ENCODE data around the gene SMARCC2.
"Not testable (repeated sequence)": the region's sequence is repeated elsewhere in the genome, so short reads cannot be mapped to it uniquely, and the experiment has no call there.

Gene SMARCC2

DNA sequence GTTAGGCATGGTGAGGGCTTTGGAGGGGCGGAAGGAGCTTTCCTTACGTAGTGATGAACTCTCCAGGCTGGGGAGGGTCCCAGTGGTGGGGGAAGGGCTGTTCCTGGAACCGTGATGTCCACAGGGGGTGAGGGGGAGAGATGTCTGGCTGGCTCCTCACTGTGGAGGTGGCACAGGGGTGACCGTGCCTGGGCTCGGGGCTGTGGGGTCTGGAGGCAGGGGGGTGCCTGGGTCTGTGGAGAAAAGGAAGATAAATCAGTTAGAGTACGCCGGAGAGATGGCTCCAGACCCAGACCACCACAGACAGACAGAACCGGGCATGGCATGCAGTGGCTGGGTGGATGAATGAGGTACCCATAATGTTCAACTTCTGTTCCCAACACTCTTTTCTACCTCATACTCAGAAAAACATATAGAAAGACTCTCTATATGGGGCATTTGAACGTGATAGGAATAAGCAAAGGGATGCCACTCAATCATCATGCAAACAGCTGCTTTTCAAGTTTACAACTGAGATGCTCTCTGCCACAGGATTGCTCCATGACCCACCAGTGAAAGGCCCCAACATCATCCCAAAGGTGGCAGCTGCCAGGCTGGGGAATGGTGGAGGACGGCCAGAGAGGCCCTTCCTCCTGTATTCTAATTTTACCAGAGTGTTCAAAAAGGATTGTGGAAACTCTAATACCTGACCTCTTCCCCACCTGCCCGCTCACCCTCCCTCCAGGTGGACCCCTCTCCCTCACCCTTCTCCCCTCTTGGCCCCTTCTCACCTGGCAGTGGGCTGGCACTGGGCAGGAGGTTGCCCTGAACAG is 25.5 kb downstream of the SMARCC2 start:
- no peak for DNase-seq (ENCODE audit: low spot score)

DNA sequence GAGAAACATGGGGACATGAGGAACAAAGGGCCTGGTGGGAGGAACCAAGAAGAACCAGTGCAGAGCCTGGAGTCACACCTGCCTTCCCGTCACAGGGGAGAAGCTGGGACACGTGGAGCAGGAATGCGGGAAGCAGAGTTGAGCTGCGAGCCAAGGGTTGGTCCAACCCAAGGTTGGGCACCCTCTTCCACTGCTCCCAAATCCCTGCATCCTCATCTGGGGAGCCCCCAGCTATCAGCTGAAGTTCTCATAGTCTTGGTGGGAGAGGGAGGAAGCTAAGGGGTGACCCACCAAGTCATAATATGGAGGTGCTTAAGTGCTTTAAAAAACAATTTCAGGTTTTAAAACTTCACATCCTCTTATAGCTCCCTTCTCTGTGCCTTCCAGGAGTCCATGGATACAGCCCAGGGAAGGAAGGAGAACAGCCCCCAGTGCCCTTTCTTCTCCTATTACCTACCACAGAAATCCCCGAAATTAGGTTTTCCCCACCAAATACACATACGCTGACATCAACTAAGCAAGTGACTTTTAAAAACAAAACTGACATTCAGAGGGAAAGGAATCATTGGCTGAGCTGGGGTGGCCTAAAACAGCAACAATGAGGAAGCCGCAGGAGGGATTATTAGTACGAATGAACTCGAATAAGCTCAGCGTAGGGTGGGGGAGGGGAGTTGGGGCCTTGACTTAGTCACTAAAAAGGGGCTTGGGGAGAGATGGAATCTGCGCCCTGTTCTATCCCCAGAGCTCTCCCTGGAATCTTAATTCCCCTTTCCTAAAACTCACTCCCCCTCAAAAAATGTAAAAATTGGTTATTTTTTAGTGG is 26.6 kb downstream of the SMARCC2 start:
- DNase-seq (ENCODE audit: low spot score), result no peak

DNA sequence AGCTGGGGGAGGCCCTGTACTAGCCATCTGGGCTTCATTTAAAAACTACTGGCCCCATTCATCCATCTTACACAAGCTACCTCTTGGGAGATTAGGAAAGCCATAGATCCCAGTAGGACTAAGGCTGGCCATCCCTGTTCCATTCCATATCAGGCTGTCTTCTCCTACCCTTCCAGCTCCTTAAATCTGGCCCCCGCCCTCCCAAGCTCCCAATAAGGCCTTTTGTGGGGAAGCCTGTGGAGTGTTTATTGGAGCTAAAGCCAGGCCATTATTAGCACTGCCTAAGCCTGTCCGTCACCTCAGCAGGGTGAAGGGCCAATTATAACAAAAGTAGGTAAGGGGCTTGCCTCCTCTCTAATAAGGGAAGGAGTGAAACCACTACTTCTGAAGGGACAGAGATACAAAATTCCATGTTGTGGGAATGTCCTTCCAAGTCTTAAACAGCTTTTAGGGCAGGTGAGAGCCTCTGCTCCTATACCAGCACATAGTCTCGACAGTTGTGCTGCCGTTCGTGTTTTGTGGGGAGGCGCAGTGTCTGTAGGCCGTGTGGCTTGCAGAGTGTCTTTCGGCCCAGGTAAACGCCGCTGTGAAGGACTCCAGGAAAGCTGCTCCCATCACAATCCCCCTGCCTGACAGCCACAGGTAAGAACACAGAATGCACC is 27.5 kb downstream of the SMARCC2 start:
- no peak for DNase-seq (ENCODE audit: low spot score)

DNA sequence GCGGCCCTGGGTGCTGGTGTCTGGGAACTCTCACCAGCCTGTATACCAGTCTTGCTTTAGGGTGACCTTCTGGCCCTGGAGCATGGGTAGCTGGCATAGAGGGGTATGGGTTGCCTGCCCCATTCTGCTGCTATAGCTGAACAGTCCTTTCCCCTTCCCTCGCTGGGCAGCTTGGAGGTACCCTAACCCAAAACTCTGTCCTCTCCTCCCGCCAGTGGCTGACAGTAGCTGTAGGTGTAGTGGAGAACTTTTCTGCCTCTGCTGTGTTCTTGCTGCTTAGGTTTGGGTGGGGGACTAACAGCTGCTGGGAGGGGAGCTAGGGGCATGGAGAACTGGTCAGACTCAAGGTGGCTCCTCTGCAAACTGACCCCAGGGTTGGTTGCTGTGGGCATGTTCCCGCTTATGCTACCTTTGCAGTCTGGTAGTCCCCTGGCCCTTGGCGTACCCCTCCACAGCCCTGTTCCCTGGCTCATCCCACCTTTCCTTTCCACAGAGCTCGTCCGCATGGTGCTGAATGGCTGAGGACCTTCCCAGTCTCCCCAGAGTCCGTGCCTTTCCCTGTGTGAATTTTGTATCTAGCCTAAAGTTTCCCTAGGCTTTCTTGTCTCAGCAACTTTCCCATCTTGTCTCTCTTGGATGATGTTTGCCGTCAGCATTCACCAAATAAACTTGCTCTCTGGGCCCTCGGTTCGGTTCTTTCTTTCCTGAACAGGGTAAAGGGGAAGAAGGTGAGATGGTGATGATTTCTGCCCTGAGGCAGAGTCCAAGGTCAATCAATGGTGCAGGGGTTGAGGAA is 28.2 kb downstream of the SMARCC2 start:
- no peak for DNase-seq (ENCODE audit: low spot score)

DNA sequence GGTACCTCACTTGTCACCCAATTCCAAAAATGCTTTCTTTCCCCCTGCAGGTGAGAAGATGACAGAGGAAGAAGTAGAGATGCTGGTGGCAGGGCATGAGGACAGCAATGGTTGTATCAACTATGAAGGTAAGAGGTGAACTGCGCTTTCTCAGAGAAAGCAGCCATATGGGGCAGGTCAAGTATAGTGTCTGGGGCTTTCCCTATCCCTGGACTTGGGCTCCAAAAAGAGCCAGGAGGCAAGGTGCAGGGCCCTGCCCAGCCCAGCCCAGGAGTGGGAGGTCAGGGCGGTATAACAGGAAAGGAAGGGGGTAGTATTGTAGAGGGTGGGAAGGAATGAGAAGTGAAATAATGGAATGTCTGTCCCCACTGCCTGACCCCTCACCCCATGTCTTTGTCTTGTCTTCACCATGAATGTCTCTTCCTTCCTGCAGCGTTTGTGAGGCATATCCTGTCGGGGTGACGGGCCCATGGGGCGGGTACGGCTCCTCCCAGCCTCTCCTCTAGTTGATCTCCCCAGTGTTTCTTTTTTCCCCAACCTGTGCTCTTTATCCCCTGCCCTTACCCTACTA is 29.0 kb downstream of the SMARCC2 start:
- DNase-seq (ENCODE audit: low spot score), result peak; percentile 74

DNA sequence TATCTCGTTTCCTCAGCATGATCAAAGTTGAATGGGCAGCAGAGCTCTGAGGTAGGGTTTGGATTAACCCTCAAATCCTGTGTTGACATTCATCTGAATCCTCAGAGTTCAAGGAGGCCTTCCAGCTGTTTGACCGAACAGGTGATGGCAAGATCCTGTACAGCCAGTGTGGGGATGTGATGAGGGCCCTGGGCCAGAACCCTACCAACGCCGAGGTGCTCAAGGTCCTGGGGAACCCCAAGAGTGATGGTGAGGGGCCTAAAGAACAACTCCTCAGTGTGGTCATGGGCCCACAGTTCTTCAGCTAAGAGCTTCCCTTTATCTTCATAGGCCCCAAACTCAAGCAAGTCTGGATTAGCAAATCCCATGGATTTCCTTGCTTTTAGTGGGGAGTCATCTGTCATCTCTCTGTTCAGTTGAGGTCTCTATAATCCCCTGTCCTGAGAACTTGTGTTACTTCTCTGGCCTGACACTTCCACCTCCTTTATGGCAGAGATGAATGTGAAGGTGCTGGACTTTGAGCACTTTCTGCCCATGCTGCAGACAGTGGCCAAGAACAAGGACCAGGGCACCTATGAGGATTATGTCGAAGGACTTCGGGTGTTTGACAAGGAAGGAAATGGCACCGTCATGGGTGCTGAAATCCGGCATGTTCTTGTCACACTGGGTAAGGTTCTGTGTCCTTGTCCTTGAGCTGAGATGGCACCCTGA is 29.6 kb downstream of the SMARCC2 start:
- DNase-seq (ENCODE audit: low spot score), result no peak

DNA sequence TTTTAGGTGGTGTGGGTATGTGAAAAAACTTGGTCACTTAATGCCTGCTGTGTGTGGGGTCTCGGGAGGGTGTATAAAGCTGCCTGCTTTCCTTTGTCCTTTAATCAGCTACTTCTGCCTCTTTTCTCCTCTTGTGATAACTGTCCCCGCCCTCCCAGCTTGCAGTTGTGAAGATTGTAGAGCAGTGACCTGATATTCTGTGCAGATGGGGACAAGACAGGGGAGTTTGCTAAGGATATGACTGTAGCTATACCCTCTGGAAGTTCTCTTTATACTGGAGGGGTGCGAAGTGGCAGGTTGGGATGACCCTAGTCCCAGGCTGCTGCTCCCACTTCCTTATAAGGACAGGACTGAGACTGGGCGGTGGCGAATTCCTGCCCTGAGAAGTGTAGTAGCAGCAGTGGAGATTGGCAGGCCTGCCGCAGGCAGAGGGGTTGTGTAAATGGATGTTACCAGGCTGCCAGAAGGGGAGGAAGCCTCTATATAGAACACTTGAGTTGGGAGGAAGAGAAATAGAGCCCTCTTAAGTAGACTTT is 30.3 kb downstream of the SMARCC2 start:
- DNase-seq (ENCODE audit: low spot score), result peak; percentile 43

DNA sequence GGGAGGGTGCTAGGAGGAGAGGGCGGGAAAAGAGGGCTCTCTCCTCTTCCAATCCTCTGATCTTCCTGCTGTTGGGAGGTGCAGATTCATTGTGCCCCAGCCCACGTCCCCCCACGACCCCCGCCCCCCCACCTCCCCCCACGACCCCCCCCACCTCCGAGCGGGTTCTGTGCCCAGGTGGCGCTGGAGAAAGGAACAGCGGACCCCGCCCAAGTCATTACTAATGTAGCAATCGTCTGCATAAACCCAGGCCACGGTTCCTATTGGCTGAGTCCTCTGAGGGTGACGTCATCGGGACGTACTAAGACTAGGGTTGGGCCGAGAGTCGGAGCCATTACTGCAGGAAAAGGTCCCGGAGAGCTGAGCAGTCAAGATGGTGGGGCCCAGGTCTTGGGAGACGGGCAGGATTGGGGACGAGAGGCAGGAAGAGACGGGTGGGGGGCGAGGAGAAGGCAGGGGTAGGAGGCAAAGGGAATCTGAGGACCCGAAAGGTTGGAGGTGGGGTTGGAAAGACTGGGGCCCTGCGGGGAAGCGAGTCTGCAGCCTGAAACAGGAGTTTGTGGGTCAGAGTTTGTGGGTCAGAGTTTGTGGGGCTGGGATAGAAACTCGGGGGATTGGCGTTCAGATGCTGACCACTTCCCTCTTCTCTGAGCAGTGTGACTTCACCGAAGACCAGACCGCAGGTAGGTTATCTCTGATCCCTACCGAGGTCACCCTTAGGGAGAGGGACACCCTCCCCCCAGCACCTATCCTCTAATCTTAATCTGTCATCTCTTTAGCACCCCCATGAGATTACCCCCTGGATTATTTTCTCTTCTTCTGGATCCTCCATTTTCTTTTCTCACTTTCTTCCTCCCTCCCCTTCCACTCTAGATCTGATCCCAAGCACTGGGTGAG is 31.0 kb downstream of the SMARCC2 start, which contains the start of gene MYL6:
TSS of gene MYL6 (plus strand) at position 331 of the 897 bp plus-strand sequence. CDS start at position 374, 43 bp downstream.
- DNase-seq (ENCODE audit: low spot score), result peak; percentile 98

DNA sequence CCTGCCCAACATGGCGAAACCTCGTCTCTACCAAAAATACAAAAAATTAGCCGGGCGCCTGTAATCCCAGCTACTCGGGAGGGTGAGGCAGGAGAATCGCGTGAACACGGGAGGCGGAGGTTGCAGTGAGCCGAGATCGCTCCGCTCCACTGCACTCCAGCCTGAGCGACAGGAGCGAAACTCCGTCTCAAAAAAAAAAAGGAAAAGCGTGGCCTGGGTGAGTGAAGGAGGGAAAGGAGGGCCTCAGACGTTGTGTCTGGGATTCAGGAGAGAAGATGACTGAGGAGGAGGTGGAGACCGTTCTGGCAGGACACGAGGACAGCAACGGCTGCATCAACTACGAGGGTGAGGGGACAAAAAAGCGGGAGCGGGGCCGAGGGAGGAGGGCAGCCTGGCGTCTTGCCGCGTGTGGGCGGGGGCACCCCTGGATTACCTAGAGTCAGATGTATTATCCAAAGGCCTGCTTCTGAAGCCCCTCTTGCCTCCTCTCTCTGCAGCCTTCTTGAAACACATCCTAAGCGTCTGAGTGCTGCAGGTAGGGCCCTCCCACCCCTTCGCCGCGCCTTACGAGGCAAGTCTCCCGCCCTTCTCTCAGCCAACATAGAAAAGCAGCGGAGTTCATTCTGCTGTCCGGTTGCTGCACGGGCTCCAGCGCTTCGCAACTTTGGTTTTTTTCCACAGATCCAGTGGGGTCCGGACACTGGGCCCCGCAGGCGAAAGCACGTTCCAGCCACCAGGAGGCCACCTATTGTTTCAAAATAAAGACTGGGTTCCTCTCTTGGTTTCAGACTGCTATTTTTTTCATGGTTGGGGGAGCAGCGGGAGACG is 31.9 kb downstream of the SMARCC2 start:
- DNase-seq (ENCODE audit: low spot score), result peak; percentile 55

DNA sequence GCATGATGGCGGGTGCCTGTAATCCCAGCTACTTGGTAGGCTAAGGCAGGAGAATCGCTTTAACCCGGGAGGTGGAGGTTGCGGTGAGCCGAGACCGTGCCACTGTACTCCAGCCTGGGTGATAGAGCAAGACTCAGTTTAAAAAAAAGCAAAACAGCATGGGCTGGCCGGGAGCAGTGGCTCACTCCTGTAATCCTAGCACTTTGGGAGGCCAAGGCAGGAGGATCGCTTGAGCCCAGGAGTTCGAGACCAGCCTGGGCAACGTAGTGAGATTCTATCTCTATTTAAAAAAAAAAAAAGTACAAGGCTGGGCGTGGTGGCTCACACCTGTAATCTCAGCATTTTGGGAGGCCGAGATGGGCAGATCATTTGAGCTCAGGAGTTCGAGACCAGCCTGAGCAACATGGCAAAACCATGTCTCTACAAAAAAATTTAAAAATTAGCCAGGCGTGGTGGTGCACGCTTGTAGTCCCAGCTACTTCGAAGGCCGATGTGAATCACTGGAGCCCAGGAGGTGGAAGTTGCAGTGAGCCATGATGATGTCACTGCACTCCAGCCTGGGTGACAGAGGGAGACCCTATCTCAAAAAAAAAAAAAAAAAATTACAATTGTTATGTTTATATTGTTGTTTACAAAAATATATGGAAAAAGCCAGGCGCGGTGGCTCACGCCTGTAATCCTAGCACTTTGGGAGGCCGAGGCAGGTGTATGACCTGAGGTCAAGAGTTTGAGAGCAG is 32.7 kb downstream of the SMARCC2 start:
- not testable (repeated sequence) for DNase-seq (ENCODE audit: low spot score)

DNA sequence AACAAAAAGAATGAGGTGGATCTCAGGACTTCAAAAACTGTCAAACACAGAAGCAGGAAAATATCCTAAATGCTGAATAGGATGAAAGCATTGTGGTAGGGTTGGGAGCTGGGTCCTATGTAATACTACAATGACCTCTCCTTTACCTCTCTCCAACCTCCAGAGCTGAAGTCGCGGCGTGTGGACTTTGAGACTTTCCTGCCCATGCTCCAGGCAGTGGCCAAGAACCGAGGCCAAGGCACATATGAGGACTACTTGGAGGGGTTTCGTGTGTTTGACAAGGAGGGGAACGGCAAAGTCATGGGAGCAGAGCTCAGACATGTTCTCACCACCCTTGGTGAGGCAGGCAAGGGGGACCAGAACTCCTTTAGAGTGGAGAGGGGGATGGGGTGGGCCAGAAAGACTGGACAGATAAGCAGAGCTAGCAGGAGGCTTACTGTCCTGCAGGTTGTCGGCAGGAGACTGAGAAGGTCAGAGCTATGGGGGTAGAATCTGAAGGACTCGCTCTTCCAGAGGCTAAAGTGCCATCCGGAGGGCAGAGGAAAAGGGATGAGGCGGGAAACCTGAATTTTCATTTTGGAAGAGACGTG is 33.9 kb downstream of the SMARCC2 start:
- no peak for DNase-seq (ENCODE audit: low spot score)

DNA sequence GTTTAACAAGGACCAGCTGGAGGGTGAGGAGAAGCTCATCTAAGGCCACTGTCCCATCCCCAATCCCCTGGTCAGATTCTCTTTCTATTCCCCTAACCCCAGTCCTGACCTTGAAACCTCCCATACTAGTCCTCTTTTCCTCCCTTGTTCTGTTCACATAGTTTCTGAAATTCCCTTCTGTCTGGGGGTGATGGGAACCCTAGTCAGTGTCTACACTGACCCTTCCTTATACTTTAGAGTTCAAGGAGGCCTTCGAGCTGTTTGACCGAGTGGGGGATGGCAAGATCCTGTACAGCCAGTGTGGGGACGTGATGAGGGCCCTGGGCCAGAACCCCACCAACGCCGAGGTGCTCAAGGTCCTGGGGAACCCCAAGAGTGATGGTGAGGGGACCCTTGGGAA is 34.5 kb downstream of the SMARCC2 start:
- no peak for DNase-seq (ENCODE audit: low spot score)

DNA sequence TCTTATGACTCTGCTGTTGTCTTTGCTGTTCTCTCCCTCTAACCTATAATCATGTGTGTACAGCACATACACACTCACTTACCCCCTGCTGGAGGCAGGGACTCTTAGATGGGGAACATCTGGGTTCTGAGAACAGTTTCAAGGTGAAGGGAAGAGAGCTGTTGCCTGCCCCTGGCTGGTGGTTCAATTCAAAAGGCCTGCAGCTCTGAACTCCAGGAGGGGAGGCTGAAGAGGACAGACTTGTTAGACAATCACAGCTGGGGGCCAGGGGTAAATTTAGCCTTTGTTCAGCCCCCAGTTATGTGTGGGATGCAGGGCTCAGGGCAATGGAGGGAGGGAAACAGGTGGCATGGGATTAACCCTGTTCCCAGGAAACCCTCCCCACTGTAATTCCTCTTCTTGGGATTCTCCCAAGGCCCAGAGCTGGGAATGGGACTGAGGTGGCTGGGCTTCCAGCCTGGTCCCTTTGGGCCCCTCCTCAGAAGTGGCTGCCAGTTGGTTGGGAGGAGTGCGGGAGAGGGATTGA is 35.0 kb downstream of the SMARCC2 start:
- no peak for DNase-seq (ENCODE audit: low spot score)

DNA sequence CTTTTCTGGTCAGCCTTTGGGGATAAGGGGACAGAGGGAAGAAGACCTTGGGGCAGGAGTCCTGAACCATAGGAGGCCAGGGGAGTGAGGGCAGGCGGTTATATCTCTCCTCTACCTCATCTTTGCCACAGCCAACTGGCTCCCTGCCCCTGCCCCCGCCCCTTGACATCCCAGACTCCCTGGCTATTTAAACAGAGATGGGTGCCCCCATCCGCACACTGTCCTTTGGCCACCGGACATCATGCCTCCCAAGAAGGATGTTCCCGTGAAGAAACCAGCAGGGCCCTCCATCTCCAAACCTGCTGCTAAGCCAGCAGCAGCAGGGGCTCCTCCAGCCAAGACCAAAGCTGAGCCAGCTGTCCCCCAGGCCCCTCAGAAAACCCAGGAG is 35.6 kb downstream of the SMARCC2 start:
- no peak for DNase-seq (ENCODE audit: low spot score)

DNA sequence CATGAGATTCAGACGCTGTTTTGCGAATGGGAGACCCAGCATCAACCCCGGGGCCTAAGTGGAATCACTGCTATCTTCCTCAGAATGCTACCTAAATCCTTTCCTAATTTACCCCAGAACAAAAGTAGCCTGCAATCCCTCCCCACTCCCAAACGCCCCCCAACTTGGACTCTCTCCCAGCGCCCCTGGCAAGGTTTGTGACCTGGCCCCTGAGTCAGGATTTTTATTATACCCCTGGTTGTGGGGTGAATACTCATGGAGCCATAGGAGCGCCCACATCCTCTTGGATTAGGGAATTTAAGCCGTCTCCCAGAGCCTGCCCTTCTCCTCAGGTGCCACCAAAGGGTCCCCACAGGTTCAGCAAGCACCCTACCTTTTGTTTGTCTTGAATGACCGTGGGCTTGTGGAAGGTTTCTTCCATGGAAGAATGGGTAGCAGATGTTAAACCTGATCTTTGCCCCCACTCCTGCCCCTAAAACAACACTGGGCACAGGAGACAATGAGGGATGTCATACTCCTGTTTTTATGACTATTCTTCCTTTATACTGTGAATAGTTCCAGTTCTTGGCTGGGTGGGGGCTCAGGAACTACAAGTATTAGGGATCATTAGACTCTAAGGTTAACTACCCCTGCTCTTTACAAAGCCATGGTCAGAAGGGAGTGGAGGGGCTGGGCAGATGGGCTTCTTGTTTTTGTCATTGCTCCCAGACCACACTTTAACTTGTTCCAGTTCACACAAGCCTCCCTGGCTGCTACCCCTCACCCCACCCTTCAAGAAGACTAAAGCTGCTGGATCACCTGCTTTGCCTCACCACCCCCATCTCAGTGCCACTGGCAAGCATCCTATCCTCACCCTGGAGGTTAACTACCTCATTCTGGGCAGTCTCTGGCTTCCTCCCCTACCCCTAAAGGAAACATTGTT is 36.3 kb downstream of the SMARCC2 start:
- no peak for DNase-seq (ENCODE audit: low spot score)

DNA sequence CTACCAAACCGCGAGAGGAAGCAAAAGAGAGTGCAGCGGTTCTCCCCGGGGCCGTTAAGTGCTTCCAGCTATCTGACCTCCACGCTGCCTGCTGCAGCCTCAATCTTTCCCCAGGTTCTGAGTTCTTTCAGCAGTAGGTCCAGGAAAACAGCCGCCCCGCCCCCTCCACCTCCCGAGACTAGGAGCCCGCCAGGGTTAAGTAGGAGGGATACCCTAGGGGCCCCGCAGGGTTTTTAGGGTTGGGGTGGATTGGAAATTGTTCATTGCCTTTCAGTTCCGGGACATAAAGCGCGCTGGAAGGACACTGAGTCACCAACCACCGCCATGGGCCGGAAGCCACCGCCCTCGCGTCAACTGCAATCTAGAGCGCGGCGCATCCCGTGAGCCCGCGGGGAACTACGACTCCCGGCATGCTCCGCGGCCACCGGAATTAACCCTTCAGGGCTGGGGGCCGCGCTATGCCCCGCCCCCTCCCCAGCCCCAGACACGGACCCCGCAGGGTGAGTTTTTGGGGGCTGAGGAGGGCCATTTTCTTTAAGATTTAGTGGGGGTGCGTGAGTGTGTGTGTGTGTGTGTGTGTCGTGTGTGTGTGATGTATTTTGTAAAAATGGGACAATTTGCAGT is 37.0 kb downstream of the SMARCC2 start, which contains the start of gene MYL6B:
TSS of gene MYL6B (plus strand) at position 456 of the 624 bp plus-strand sequence. CDS start 1,332 bp downstream, outside the sequence.
- DNase-seq (ENCODE audit: low spot score), result peak; percentile 95
